Measurements from ENCODE around the gene IGF1R. TPM values are rescaled to one million over a fixed set of nuclear protein-coding genes. Genes with fewer than 3 reads are reported as not detected.

Gene IGF1R
- 10 to 100 TPM; 21.8 to 34.8 TPM for total RNA-seq
- polyA plus RNA-seq (ENCODE audit: insufficient read length in 2 of 2): 10 to 100 TPM; 17.6 to 20.3 TPM
- long read RNA-seq, donor 1, full-length matches to known transcripts: 4 of 9 reads
- long read RNA-seq, donor 1, partial matches to known transcripts: 5 of 9 reads
- long read RNA-seq, donor 1, other reads (novel, unspliced or antisense): 0 of 9 reads
- long read RNA-seq, donor 2: 0 reads
- long read RNA-seq, donor 3, full-length matches to known transcripts: 2 of 2 reads
- long read RNA-seq, donor 3, partial matches to known transcripts: 0 of 2 reads
- long read RNA-seq, donor 3, other reads (novel, unspliced or antisense): 0 of 2 reads
- long read RNA-seq, donor 4: 0 reads

DNA sequence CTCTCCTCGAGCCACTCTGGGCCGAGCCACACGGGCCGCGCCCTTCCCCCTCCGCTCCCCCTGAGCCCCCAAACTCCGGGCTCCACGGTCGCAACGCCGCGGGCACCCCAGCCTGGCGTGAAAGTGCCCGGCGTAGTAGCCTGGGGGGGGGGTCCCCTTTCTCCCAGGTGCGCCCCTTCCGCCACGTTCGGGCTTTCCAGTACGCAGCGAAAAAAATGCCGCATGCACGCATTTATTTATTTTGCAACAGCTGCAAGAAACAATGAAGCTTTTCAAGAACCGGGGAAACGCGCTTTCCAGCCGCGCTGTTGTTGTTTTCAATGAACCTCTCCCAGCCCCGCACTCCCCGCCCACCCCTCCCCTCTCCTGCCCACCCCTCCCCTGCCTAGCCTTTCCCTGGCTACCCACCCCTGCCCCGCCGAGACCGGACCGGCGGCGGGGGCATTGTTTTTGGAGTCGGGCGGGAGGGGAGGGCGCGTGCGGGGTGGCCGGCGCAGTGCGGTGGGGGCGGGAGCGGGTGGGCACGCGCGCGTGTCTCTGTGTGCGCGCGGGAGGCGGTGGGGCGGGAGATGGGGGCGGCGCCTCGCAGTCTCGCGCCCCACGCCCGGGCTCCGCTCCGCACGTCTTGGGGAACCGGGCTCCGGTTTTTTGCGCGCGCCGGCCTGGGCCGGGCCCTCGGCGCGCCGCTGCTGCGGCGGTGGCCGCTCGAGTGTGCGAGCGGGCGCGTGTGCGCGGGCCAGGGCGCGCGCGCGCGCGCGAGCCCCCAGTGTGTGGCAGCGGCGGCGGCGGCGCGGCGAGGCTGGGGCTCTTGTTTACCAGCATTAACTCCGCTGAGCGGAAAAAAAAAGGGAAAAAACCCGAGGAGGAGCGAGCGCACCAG lies at the start of gene IGF1R:
IGF1R (plus strand) TSS at position 766 of the 880 bp plus-strand sequence. CDS start 1,043 bp downstream, outside the sequence.
- peak in 5 of 6 donors; percentile 86 to 99 (median 91) for DNase-seq (ENCODE audit: low read depth in 4 of 6, low spot score in 6 of 6)
- WGBS (ENCODE audit: insufficient coverage): under 1% methylated on average over 90 of the region's 106 CpGs
- no peaks in the 10 kb centered on the region for H3K9me3 ChIP-seq (ENCODE audit: control insufficient read depth, insufficient read depth, low read length)
- peaks cover 18% of the 10 kb centered on the region for H3K27me3 ChIP-seq (ENCODE audit: control insufficient read depth, insufficient read depth, low read length)
- peak within 1 kb of the TSS; percentile 87 for H3K4me3 ChIP-seq (ENCODE audit: low read depth, low read length)
- peak within 1 kb of the TSS; percentile 84 for H3K27ac ChIP-seq (ENCODE audit: low read depth, low read length)
- no peaks in the 10 kb centered on the region for H3K36me3 ChIP-seq (ENCODE audit: control insufficient read depth, insufficient read depth, low read length)
- peaks cover 15% of the 10 kb centered on the region for H3K4me1 ChIP-seq (ENCODE audit: control insufficient read depth, insufficient read depth, low read length)

DNA sequence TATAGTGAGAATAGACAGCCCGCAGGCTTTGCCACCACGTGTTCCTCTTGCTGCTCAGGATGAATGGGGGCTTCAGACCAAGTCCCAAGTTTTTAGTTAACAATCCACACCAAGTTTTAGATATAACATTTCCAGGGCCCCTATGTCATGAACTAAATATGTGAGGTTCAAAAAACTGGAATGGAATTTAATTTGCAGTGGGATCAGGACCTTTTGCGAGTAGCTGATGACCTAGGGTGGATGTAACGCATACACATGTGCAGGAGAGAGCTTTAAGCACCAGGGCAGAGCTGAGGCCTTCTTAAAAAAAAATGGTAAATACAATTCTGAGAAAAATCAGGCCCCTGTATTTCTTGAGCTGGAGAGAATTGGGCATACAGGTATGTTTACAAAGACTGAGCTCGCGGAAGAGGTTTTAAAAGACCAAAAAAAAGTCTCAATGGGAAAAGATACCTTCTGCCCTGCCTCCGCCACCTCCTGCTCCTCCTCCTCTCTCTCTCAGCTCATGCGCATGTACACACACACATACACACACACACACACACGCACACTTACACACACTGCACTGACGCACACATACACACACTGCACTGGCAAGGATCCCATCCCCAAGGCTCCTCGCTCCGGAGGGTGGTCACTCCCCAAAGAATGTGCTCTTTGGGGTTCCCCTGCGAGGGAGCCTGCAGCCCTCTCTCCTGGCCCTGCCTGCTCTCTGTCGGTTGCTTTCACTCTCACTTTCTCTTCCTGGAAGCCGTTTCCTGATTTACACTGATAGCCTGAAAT lies 48.2 kb upstream of the IGF1R start:
- 25% methylated on average over 11 of the region's 15 CpGs for WGBS (ENCODE audit: insufficient coverage)
- H3K9me3 ChIP-seq (ENCODE audit: control insufficient read depth, insufficient read depth, low read length): no peaks in the 10 kb centered on the region
- H3K4me1 ChIP-seq (ENCODE audit: control insufficient read depth, insufficient read depth, low read length): peaks cover 4% of the 10 kb centered on the region
- no peaks in the 10 kb centered on the region for H3K27me3 ChIP-seq (ENCODE audit: control insufficient read depth, insufficient read depth, low read length)
- H3K27ac ChIP-seq (ENCODE audit: low read depth, low read length): peak overlapping the region; percentile 75
- peak in 3 of 6 donors; percentile 40 to 72 (median 68) for DNase-seq (ENCODE audit: low read depth in 4 of 6, low spot score in 6 of 6)
- H3K36me3 ChIP-seq (ENCODE audit: control insufficient read depth, insufficient read depth, low read length): no peaks in the 10 kb centered on the region
- peak overlapping the region; percentile 50 for H3K4me3 ChIP-seq (ENCODE audit: low read depth, low read length)

- Histone ChIP-seq H3K36me3 (ENCODE audit: control insufficient read depth, insufficient read depth, low read length) (no peaks in the 10 kb centered on the region), H3K27ac (ENCODE audit: low read depth, low read length) (no peak overlapping the region), H3K4me3 (ENCODE audit: low read depth, low read length) (no peak overlapping the region), H3K27me3 (ENCODE audit: control insufficient read depth, insufficient read depth, low read length) (no peaks in the 10 kb centered on the region), H3K4me1 (ENCODE audit: control insufficient read depth, insufficient read depth, low read length) (peaks cover 4% of the 10 kb centered on the region), H3K9me3 (ENCODE audit: control insufficient read depth, insufficient read depth, low read length) (no peaks in the 10 kb centered on the region)
- 97% methylated on average over 11 of the region's 15 CpGs for WGBS (ENCODE audit: insufficient coverage)
- DNase-seq (ENCODE audit: low read depth in 4 of 6, low spot score in 6 of 6): no peak
These were observed 43.4 kb upstream of the IGF1R start for GRCh38 chr15:98604983-98605382.

DNA sequence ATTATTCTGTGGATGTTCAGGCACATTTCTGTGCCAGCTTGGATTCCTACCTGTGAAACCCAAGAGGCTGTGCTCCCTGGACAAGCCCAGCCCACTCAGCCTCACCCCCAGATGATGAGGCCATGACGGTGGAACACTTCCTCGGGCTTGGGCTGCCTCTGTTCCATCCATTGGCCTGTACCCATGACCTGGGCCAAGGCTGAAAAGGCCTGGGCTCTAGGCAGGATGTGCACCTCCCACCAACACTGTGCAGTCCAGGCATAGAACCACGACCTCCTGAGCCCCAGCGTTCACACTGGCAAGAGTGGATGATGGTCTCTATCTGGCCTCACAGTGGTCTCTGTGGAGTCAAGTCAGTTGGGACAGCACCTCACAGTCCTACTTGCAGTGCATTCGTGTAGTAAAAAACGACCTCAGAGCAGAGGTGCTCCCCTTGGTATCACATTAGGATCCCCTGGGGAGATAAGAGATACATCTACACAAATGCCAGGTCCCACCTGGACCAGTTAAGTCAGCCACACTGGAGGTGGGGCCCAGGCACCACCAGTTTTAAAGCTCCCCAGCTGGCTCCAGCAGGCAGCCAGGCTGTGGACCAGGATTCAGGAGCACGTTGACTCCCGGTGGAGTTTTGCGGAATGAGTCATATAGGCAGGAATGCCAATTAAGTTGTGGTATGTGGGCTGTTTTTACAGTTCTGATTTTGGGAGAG lies 39.0 kb upstream of the IGF1R start:
- WGBS (ENCODE audit: insufficient coverage): 71% methylated on average over 7 of the region's 9 CpGs
- DNase-seq (ENCODE audit: low read depth in 4 of 6, low spot score in 6 of 6): no peak
- H3K9me3 ChIP-seq (ENCODE audit: control insufficient read depth, insufficient read depth, low read length): no peaks in the 10 kb centered on the region
- H3K4me3 ChIP-seq (ENCODE audit: low read depth, low read length): no peak overlapping the region
- H3K27me3 ChIP-seq (ENCODE audit: control insufficient read depth, insufficient read depth, low read length): no peaks in the 10 kb centered on the region
- H3K27ac ChIP-seq (ENCODE audit: low read depth, low read length): no peak overlapping the region
- no peaks in the 10 kb centered on the region for H3K36me3 ChIP-seq (ENCODE audit: control insufficient read depth, insufficient read depth, low read length)
- no peaks in the 10 kb centered on the region for H3K4me1 ChIP-seq (ENCODE audit: control insufficient read depth, insufficient read depth, low read length)

DNA sequence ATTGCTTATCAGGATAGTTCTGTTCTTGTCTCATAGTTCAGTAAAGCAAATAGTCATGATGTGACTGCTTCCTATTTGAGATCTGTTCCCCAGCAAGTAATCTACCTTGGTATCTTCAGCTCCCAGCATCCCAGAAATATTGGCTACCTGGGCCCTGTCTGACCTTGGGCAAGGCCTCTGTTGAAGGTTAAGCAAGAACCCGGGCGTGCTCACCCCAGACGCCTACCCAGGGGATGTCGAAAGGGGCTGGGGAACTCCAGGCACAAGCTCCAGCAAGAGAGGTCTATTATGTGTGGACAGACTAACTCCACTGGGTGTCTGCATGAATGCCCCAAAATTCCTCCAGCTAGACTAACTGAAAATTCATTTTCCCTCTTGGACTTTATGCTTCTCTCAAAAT lies 37.3 kb upstream of the IGF1R start:
- 92% methylated on average over 4 of the region's 4 CpGs for WGBS (ENCODE audit: insufficient coverage)
- Histone ChIP-seq H3K4me1 (ENCODE audit: control insufficient read depth, insufficient read depth, low read length) (no peaks in the 10 kb centered on the region), H3K27ac (ENCODE audit: low read depth, low read length) (no peak overlapping the region), H3K36me3 (ENCODE audit: control insufficient read depth, insufficient read depth, low read length) (no peaks in the 10 kb centered on the region), H3K4me3 (ENCODE audit: low read depth, low read length) (no peak overlapping the region), H3K9me3 (ENCODE audit: control insufficient read depth, insufficient read depth, low read length) (no peaks in the 10 kb centered on the region), H3K27me3 (ENCODE audit: control insufficient read depth, insufficient read depth, low read length) (no peaks in the 10 kb centered on the region)
- no peak for DNase-seq (ENCODE audit: low read depth in 4 of 6, low spot score in 6 of 6)

DNA sequence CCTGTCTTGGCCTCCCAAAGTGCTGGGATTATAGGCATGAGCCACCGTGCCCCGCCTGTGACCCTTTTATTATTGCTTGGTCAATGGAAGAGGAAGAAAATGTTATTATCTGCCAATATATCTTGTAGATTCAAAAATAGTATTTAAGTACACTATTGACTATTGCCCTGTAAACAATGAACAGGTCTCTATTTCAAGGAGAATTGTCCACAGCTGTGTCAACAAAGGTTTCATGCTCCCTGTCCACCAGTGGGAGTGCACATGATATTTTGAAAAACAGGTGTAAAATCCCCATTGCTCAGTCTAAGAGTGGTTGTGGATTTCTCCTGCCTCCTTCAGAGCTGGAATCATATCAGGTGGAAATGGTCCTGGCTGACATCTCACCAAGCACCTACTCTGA lies 36.5 kb upstream of the IGF1R start:
- Histone ChIP-seq H3K36me3 (ENCODE audit: control insufficient read depth, insufficient read depth, low read length) (no peaks in the 10 kb centered on the region), H3K27me3 (ENCODE audit: control insufficient read depth, insufficient read depth, low read length) (no peaks in the 10 kb centered on the region), H3K9me3 (ENCODE audit: control insufficient read depth, insufficient read depth, low read length) (no peaks in the 10 kb centered on the region), H3K4me3 (ENCODE audit: low read depth, low read length) (no peak overlapping the region), H3K27ac (ENCODE audit: low read depth, low read length) (no peak overlapping the region), H3K4me1 (ENCODE audit: control insufficient read depth, insufficient read depth, low read length) (no peaks in the 10 kb centered on the region)
- DNase-seq (ENCODE audit: low read depth in 4 of 6, low spot score in 6 of 6): no peak
- WGBS (ENCODE audit: insufficient coverage): no CpG with 5 or more reads among the region's 2 CpGs

- Histone ChIP-seq H3K27ac (ENCODE audit: low read depth, low read length) (no peak overlapping the region), H3K4me3 (ENCODE audit: low read depth, low read length) (no peak overlapping the region), H3K36me3 (ENCODE audit: control insufficient read depth, insufficient read depth, low read length) (no peaks in the 10 kb centered on the region), H3K27me3 (ENCODE audit: control insufficient read depth, insufficient read depth, low read length) (no peaks in the 10 kb centered on the region), H3K9me3 (ENCODE audit: control insufficient read depth, insufficient read depth, low read length) (no peaks in the 10 kb centered on the region), H3K4me1 (ENCODE audit: control insufficient read depth, insufficient read depth, low read length) (no peaks in the 10 kb centered on the region)
- WGBS (ENCODE audit: insufficient coverage): 69% methylated on average over 2 of the region's 6 CpGs
- no peak for DNase-seq (ENCODE audit: low read depth in 4 of 6, low spot score in 6 of 6)
These were observed 35.7 kb upstream of the IGF1R start for GRCh38 chr15:98612490-98613110.

GRCh38 chr15:98614681-98615080 lies 33.7 kb upstream of the IGF1R start:
- H3K27ac ChIP-seq (ENCODE audit: low read depth, low read length): no peak overlapping the region
- no peaks in the 10 kb centered on the region for H3K27me3 ChIP-seq (ENCODE audit: control insufficient read depth, insufficient read depth, low read length)
- no peaks in the 10 kb centered on the region for H3K9me3 ChIP-seq (ENCODE audit: control insufficient read depth, insufficient read depth, low read length)
- no peak overlapping the region for H3K4me3 ChIP-seq (ENCODE audit: low read depth, low read length)
- H3K36me3 ChIP-seq (ENCODE audit: control insufficient read depth, insufficient read depth, low read length): no peaks in the 10 kb centered on the region
- DNase-seq (ENCODE audit: low read depth in 4 of 6, low spot score in 6 of 6): no peak
- 91% methylated on average over 3 of the region's 6 CpGs for WGBS (ENCODE audit: insufficient coverage)
- no peaks in the 10 kb centered on the region for H3K4me1 ChIP-seq (ENCODE audit: control insufficient read depth, insufficient read depth, low read length)
